ENCODE measurements around the gene OR14A16. TPM values are rescaled to one million over a fixed set of nuclear protein-coding genes. Genes with fewer than 3 reads are reported as not detected.

The OR14A16 gene
- total RNA-seq, 2 donors from 2014 or later = not detected

GRCh38 chr1:247769603-247770002 is 54.3 kb downstream of the OR14A16 start:
- peaks cover 36% of the 10 kb centered on the region for H3K9me3 Mint-ChIP-seq

More at GRCh38 chr1:247769603-247770002, 54.3 kb downstream of the OR14A16 start:
- DNase-seq = no peak
- no peak overlapping the region for H3K27ac ChIP-seq (ENCODE audit: low read depth, low read length)
- H3K4me1 ChIP-seq (ENCODE audit: control insufficient read depth, insufficient read depth, low read length) = no peaks in the 10 kb centered on the region
- Mint-ChIP-seq H3K4me3 (no peak overlapping the region), H3K27me3 (ENCODE audit: insufficient read depth) (no peaks in the 10 kb centered on the region), H3K27ac (no peak overlapping the region), H3K36me3 (ENCODE audit: low read depth) (no peaks in the 10 kb centered on the region), H3K4me1 (no peaks in the 10 kb centered on the region)
- peaks cover 63% of the 10 kb centered on the region for H3K9me3 ChIP-seq (ENCODE audit: control insufficient read depth, low read length)
- no peak overlapping the region for H3K9ac ChIP-seq (ENCODE audit: extremely low read depth, low read length, poor library complexity, severe bottlenecking)
- H3K36me3 ChIP-seq (ENCODE audit: control insufficient read depth, insufficient read depth, low read length) = no peaks in the 10 kb centered on the region
- no peaks in the 10 kb centered on the region for H3K27me3 ChIP-seq (ENCODE audit: control insufficient read depth, insufficient read depth, low read length, poor library complexity, severe bottlenecking)
- no peak for TF ChIP-seq CTCF (conservative IDR thresholded peaks at IDR 0.05)
- H3K4me3 ChIP-seq (ENCODE audit: low read length) = no peak overlapping the region

Other genes with a start within 250 kb of the OR14A16 start
- gene OR2G2, start 235.8 kb downstream of the OR14A16 start, total RNA-seq = not detected
- not detected for gene OR2G3, start 218.5 kb downstream of the OR14A16 start, total RNA-seq
- gene OR13G1, start 144.4 kb downstream of the OR14A16 start, total RNA-seq = not detected
- not detected for gene OR6F1, start 107.5 kb downstream of the OR14A16 start, total RNA-seq
- under 1 TPM in 1 of 2 donors, not detected in 1; 0.29 TPM for gene OR14K1, start 85.5 kb downstream of the OR14A16 start, total RNA-seq
- not detected for gene OR14A2, start 76.0 kb downstream of the OR14A16 start, total RNA-seq
- not detected for gene OR1C1, start 63.6 kb downstream of the OR14A16 start, total RNA-seq
- not detected for gene OR11L1, start 17.8 kb upstream of the OR14A16 start, total RNA-seq
- gene TRIM58, start 33.1 kb upstream of the OR14A16 start, total RNA-seq = 1 to 10 TPM; 1.7 to 1.8 TPM
- gene OR2W3, start 71.5 kb upstream of the OR14A16 start, total RNA-seq = 1 to 10 TPM in 1 of 2 donors, under 1 TPM in 1; 0.29 to 1.6 TPM
- gene OR2T8, start 96.1 kb upstream of the OR14A16 start, total RNA-seq = not detected
- gene OR2AJ1, start 100.8 kb upstream of the OR14A16 start, total RNA-seq = not detected
- gene OR2L8, start 124.7 kb upstream of the OR14A16 start, total RNA-seq = not detected
- not detected for gene OR2AK2, start 141.1 kb upstream of the OR14A16 start, total RNA-seq
- gene OR2L5, start 189.5 kb upstream of the OR14A16 start, total RNA-seq = not detected
- gene OR2L2, start 206.0 kb upstream of the OR14A16 start, total RNA-seq = under 1 TPM; 0.07 to 0.13 TPM
- not detected for gene OR2L3, start 222.7 kb upstream of the OR14A16 start, total RNA-seq